PFSK-1 (cell line): ENCODE measurements around the gene OR4Q2.

Experiments
- FOXP2 ChIP-seq: optimal IDR thresholded peaks from 2 replicates; pipeline ENCODE3; 2011; ENCODE audit warnings: borderline replicate concordance, control low read depth, inconsistent platforms; ENCODE audit not compliant: insufficient read depth; ENCODE audit errors: extremely low read length, extremely low read depth
- POLR2AphosphoS5 ChIP-seq: IDR thresholded peaks from 2 replicates; pipeline ENCODE4 v1.6.1; 2012; ENCODE audit warnings: low read depth, mild to moderate bottlenecking, control low read depth, low read length, moderate library complexity
- REST ChIP-seq, 2 experiments: IDR thresholded peaks; 2 replicates each; pipeline versions ENCODE4 v1.6.1 to v1.8.0; 2011 to 2012; ENCODE audit warnings: low read depth in 2 of 2, low read length in 2 of 2, control low read depth in 1 of 2, inconsistent platforms in 1 of 2, mild to moderate bottlenecking in 1 of 2, moderate library complexity in 1 of 2; ENCODE audit not compliant: insufficient read depth in 1 of 2
- SIN3A ChIP-seq: IDR thresholded peaks from 2 replicates; pipeline ENCODE4 v1.6.1; 2012; ENCODE audit warnings: mild to moderate bottlenecking, low read length, moderate library complexity, borderline replicate concordance; ENCODE audit not compliant: insufficient read depth
- TAF1 ChIP-seq: IDR thresholded peaks from 2 replicates; pipeline ENCODE4 v1.6.1; 2012; ENCODE audit warnings: low read length, control low read depth, borderline replicate concordance; ENCODE audit not compliant: insufficient read depth

OR4Q2 gene

DNA sequence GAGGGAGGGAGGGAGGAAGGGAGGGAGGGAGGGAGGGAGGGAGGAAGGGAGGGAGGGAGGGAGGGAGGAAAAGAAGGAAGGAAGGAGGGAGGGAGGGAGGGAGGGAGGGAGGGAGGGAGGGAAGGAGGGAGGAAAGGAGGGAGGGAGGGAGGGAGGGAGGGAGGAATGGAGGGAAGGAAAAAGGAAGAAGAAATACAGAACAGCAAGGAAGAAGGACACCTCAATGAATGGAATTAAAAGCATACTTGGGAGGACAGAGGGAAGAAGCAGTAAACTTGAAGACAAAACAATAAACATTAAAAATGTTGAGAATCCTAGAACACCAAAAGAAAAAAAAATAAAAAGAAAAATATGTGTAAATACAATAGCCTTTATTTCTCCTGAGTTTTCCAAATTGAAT is 6.2 kb downstream of the OR4Q2 start:
- TF ChIP-seq FOXP2 (no peak), REST (IDR thresholded peaks at IDR 0.05; ENCODE audit: insufficient read depth in 1 of 2, low read depth in 2 of 2, low read length in 2 of 2) (no peak), SIN3A (no peak), POLR2AphosphoS5 (no peak), TAF1 (no peak)

- TF ChIP-seq REST (IDR thresholded peaks at IDR 0.05; ENCODE audit: insufficient read depth in 1 of 2, low read depth in 2 of 2, low read length in 2 of 2) (no peak), FOXP2 (no peak), SIN3A (no peak), POLR2AphosphoS5 (no peak), TAF1 (no peak)
Measured at GRCh38 chr14:20019257-20019865, 17.4 kb downstream of the OR4Q2 start, which contains the start of gene OR4K14. Gene OR4K14 (minus strand): TSS chr14:20019307. CDS start chr14:20015193, 4,114 bp downstream.

DNA sequence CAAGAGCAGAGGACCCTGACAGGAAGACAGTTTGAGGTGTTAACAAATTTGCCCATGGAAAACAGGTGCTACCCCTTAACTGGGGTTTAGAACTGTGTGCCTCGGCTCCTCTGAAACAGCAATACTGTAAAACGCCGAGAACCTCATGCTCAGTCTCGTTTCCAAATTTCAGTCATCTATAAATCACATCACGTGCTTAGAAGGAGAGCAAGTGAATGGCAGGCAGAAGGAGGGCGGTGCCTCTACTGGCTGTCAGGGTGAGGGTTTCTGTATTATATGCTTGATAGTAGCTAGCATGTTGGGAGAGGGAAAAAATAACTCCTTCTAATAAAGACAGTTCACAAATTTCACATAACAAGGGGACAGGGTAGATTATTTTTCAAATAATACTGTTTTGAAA is 29.1 kb downstream of the OR4Q2 start:
- no peak for TF ChIP-seq SIN3A
- TF ChIP-seq REST (IDR thresholded peaks at IDR 0.05; ENCODE audit: insufficient read depth in 1 of 2, low read depth in 2 of 2, low read length in 2 of 2): no peak
- no peak for TF ChIP-seq TAF1
- TF ChIP-seq FOXP2: no peak
- no peak for TF ChIP-seq POLR2AphosphoS5

GRCh38 chr14:20035449-20035848 is 33.5 kb downstream of the OR4Q2 start:
- no peak for TF ChIP-seq FOXP2
- no peak for TF ChIP-seq POLR2AphosphoS5
- no peak for TF ChIP-seq SIN3A
- no peak for TF ChIP-seq REST (IDR thresholded peaks at IDR 0.05; ENCODE audit: insufficient read depth in 1 of 2, low read depth in 2 of 2, low read length in 2 of 2)
- no peak for TF ChIP-seq TAF1

GRCh38 chr14:20035938-20036337 is 34.0 kb downstream of the OR4Q2 start, which contains the start of gene OR4K13:
Gene OR4K13 (minus strand): TSS chr14:20036038. CDS start chr14:20034758, 1,280 bp downstream.
- TF ChIP-seq SIN3A: no peak
- TF ChIP-seq FOXP2: no peak
- TF ChIP-seq POLR2AphosphoS5: no peak
- no peak for TF ChIP-seq TAF1
- no peak for TF ChIP-seq REST (IDR thresholded peaks at IDR 0.05; ENCODE audit: insufficient read depth in 1 of 2, low read depth in 2 of 2, low read length in 2 of 2)
